Frontal cortex (tissue), 4 donors: ENCODE measurements around the gene ASB7. TPM values are rescaled to one million over a fixed set of nuclear protein-coding genes. Genes with fewer than 3 reads are reported as not detected.

Experiments used
- DNase-seq, 2 donors: peaks; one replicate each; pipeline ENCODE4 v3.0.0; 2012; ENCODE audit warnings: low spot score in 2 of 2
- FAIRE-seq: peaks from 2 replicates; lab custom pipeline; 2012; peaks lifted over from hg19 to GRCh38; lab: Jason Lieb, UNC
- total RNA-seq: library from RNA; depleted of rRNA; stranded (reverse); fragments of >200 nt; gene quantifications from one replicate; pipeline ENCODE4 v1.2.3, GENCODE V29; 2014
- donor health status: control.
- donor health status: control.
- donor health status: control.

Gene ASB7
- total RNA-seq, 1 donor from 2014 or later = 21.2 TPM

GRCh38 chr15:100680726-100681125 lies 78.3 kb downstream of the ASB7 start:
- FAIRE-seq (no peak), DNase-seq (no peak)

- FAIRE-seq = no peak
These were observed 79.0 kb downstream of the ASB7 start for GRCh38 chr15:100681335-100681746.

GRCh38 chr15:100682468-100682867 lies 80.1 kb downstream of the ASB7 start:
- no peak for DNase-seq
- FAIRE-seq = no peak

More at GRCh38 chr15:100681335-100681746, 79.0 kb downstream of the ASB7 start:
- no peak for DNase-seq

GRCh38 chr15:100683434-100683833 lies 81.0 kb downstream of the ASB7 start:
- no peak for DNase-seq
- FAIRE-seq = no peak

GRCh38 chr15:100684591-100684990 lies 82.2 kb downstream of the ASB7 start:
- no peak for FAIRE-seq

GRCh38 chr15:100686021-100686724 lies 83.8 kb downstream of the ASB7 start:
- DNase-seq (no peak), FAIRE-seq (no peak)

More at GRCh38 chr15:100684591-100684990, 82.2 kb downstream of the ASB7 start:
- no peak for DNase-seq

GRCh38 chr15:100686725-100687473 lies 84.5 kb downstream of the ASB7 start:
- FAIRE-seq (no peak), DNase-seq (no peak)

- no peak for FAIRE-seq
- no peak for DNase-seq
These were observed 85.3 kb downstream of the ASB7 start for GRCh38 chr15:100687582-100688141.

- FAIRE-seq (no peak), DNase-seq (no peak)
These were observed 86.2 kb downstream of the ASB7 start for GRCh38 chr15:100688549-100689120.

- DNase-seq (no peak), FAIRE-seq (no peak)
These were observed 86.9 kb downstream of the ASB7 start for GRCh38 chr15:100689131-100689899.

- FAIRE-seq = no peak
- no peak for DNase-seq
These were observed 87.8 kb downstream of the ASB7 start for GRCh38 chr15:100690032-100690794.

GRCh38 chr15:100690795-100691158 lies 88.4 kb downstream of the ASB7 start:
- no peak for DNase-seq
- FAIRE-seq = no peak

- no peak for FAIRE-seq
These were observed 88.9 kb downstream of the ASB7 start for GRCh38 chr15:100691321-100691720.

GRCh38 chr15:100692246-100692645 lies 89.9 kb downstream of the ASB7 start:
- FAIRE-seq (no peak), DNase-seq (no peak)

More at GRCh38 chr15:100691321-100691720, 88.9 kb downstream of the ASB7 start:
- no peak for DNase-seq

- DNase-seq = no peak
- FAIRE-seq = no peak
These were observed 90.3 kb downstream of the ASB7 start for GRCh38 chr15:100692671-100693070.

- no peak for DNase-seq
- no peak for FAIRE-seq
These were observed 91.1 kb downstream of the ASB7 start for GRCh38 chr15:100693451-100693850.

GRCh38 chr15:100694381-100695021 lies 92.1 kb downstream of the ASB7 start:
- FAIRE-seq = no peak

GRCh38 chr15:100695048-100695447 lies 92.7 kb downstream of the ASB7 start:
- no peak for DNase-seq
- no peak for FAIRE-seq

More at GRCh38 chr15:100694381-100695021, 92.1 kb downstream of the ASB7 start:
- no peak for DNase-seq

GRCh38 chr15:100696452-100696851 lies 94.1 kb downstream of the ASB7 start:
- no peak for FAIRE-seq
- DNase-seq = no peak
